ENCODE data around the gene DOCK4.

Gene DOCK4

GRCh38 chr7:111752022-111752582 is 454.1 kb downstream of the DOCK4 start:
- peak in 4 of 5 experiments; percentile 6 to 59 (median 22) for DNase-seq

- DNase-seq, result no peak
These were observed 455.3 kb downstream of the DOCK4 start for GRCh38 chr7:111750878-111751277.

- DNase-seq, result no peak
These were observed 456.0 kb downstream of the DOCK4 start for GRCh38 chr7:111750228-111750627.

- DNase-seq, result no peak
These were observed 456.6 kb downstream of the DOCK4 start for GRCh38 chr7:111749625-111750024.

GRCh38 chr7:111747718-111748117 is 458.5 kb downstream of the DOCK4 start:
- no peak for DNase-seq

- no peak for DNase-seq
These were observed 459.2 kb downstream of the DOCK4 start for GRCh38 chr7:111746950-111747349.

GRCh38 chr7:111744501-111745155 is 461.6 kb downstream of the DOCK4 start:
- no peak for DNase-seq

- DNase-seq, result no peak
These were observed 462.9 kb downstream of the DOCK4 start for GRCh38 chr7:111743244-111743847.

GRCh38 chr7:111741811-111742240 is 464.4 kb downstream of the DOCK4 start:
- peak in 3 of 5 experiments; percentile 5 to 56 (median 14) for DNase-seq

GRCh38 chr7:111740942-111741341 is 465.3 kb downstream of the DOCK4 start:
- DNase-seq, result no peak

GRCh38 chr7:111736552-111736874 is 469.7 kb downstream of the DOCK4 start:
- DNase-seq, result no peak

- DNase-seq, result peak in 4 of 5 experiments; percentile 11 to 55 (median 16)
These were observed 470.3 kb downstream of the DOCK4 start for GRCh38 chr7:111735661-111736551.

- no peak for DNase-seq
These were observed 471.1 kb downstream of the DOCK4 start for GRCh38 chr7:111734954-111735660.

GRCh38 chr7:111732923-111733322 is 473.3 kb downstream of the DOCK4 start:
- DNase-seq, result no peak

GRCh38 chr7:111730476-111731300 is 475.5 kb downstream of the DOCK4 start:
- peak in 1 of 5 experiments; percentile 44 for DNase-seq

GRCh38 chr7:111730057-111730456 is 476.1 kb downstream of the DOCK4 start:
- DNase-seq, result no peak

- DNase-seq, result no peak
These were observed 476.7 kb downstream of the DOCK4 start for GRCh38 chr7:111729483-111729882.

- no peak for DNase-seq
These were observed 477.6 kb downstream of the DOCK4 start for GRCh38 chr7:111728635-111728995.

- peak in 1 of 5 experiments; percentile 3 for DNase-seq
These were observed 478.1 kb downstream of the DOCK4 start for GRCh38 chr7:111727905-111728634.

- DNase-seq, result no peak
These were observed 487.3 kb downstream of the DOCK4 start for GRCh38 chr7:111718886-111719285.
